GM19099 (cell line): ENCODE results near the gene ASIC5.

ENCODE experiments used
- POLR2A ChIP-seq: IDR thresholded peaks from 3 replicates; pipeline ENCODE4 v1.6.1; 2011; ENCODE audit warnings: low read depth; ENCODE audit not compliant: insufficient read length; ENCODE audit errors: extremely low read depth

ASIC5 gene

GRCh38 chr4:155795991-155796390 lies 70.1 kb downstream of the ASIC5 start:
- no peak for TF ChIP-seq POLR2A

GRCh38 chr4:155794589-155795236 lies 71.4 kb downstream of the ASIC5 start:
- TF ChIP-seq POLR2A: no peak

GRCh38 chr4:155789982-155790381 lies 76.1 kb downstream of the ASIC5 start:
- TF ChIP-seq POLR2A: no peak

DNA sequence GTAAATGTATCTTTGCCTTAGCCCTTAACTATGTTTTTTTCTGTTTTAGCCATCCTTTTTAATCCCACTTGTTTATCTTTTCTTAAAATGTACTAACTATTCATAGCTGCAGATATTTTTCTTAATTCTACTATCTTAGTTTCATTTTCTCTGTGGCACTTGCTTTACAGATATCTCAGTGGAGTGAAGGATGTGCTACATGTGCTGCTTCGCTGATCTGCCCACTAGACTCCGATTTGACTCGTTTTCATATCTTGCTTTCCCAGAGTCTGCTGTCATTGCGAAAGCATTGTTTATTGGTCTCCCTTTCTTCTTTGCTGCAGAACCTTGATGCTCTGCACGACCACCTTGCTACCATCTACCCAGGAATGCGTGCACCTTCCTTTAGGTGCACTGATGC lies 76.7 kb downstream of the ASIC5 start:
- no peak for TF ChIP-seq POLR2A

- TF ChIP-seq POLR2A: no peak
Observed at GRCh38 chr4:155787113-155787710, 78.9 kb downstream of the ASIC5 start.

- no peak for TF ChIP-seq POLR2A
Observed at GRCh38 chr4:155785828-155786227, 80.2 kb downstream of the ASIC5 start.

DNA sequence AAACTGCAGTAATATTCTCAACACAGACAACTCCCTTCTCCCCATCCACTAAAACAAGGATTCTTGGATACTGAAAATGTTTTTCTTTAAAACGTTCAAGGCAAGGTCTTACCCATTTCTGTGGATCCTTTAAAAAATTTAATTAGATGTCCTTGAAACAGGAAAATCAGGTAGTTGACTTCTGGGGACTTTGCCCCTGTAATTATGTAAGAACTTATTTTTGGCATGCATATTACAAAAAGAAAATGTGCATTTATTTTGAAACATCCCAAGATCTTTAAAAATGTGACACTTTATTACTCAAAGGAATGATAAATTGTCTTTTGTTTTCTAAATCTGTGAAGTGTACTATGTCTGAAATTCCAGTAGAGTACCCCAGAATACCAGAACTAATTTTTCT lies 81.4 kb downstream of the ASIC5 start:
- no peak for TF ChIP-seq POLR2A

GRCh38 chr4:155781249-155781831 lies 84.7 kb downstream of the ASIC5 start:
- no peak for TF ChIP-seq POLR2A

GRCh38 chr4:155780775-155781174 lies 85.3 kb downstream of the ASIC5 start:
- no peak for TF ChIP-seq POLR2A
